Measurements from ENCODE around the gene SEC23A. TPM values are rescaled to one million over a fixed set of nuclear protein-coding genes. Genes with fewer than 3 reads are reported as not detected.

Gene SEC23A
- total and polyA plus RNA-seq, 2 donors (not counting 1 experiment from before 2014, with no cell fraction given) = 13.2 to 52.3 TPM

DNA sequence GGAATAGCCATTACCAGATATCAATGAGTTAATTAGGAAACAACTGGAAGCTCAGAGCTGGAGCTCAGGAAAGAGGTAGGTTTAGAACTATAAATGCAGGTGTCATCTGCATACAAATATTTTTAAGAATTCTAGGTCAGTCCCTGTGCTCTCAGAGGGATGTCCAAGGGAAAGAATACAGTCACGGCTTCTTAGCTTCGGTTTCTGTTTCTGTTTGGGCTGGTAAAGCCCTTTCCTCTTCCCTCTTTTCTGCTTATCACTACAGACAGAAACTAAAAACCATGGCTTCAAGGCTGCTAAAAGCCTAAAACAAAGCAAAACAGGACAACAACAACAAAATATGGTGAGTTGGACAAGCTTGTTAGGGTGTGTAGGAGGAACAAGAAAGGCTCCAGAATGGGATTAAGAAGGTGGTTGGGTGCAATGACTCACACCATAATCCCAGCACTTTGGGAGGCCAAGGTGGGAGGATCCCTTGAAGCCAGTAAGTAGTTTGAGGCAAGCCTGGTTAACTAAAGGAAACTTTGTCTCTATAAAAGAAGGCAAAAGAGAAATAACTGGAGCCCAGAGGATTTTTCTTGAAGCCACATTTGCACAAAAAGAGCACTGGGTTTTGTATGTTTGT lies 113.0 kb downstream of the SEC23A start:
- H4K20me1 ChIP-seq (ENCODE audit: control insufficient read depth, insufficient read depth, low read length, poor library complexity, severe bottlenecking) = no peaks in the 10 kb centered on the region
- peak overlapping the region; percentile 55 for H3K9ac ChIP-seq (ENCODE audit: low read length)
- no peaks in the 10 kb centered on the region for H3K36me3 ChIP-seq (replicated peaks in 1 of 2; ENCODE audit: control extremely low read depth in 1 of 2, control insufficient read depth in 1 of 2, extremely low read depth in 1 of 2, insufficient read depth in 2 of 2, low read length in 1 of 2)
- WGBS (ENCODE audit: insufficient coverage) = 6% methylated on average over 2 of the region's 2 CpGs
- peak overlapping the region; percentile 63 for H3K4me2 ChIP-seq (replicated peaks; ENCODE audit: low read depth, low read length, poor library complexity, severe bottlenecking)
- Mint-ChIP-seq H3K4me3 (peak overlapping the region; percentile 53), H3K4me1 (peaks cover 10% of the 10 kb centered on the region), H3K27ac (no peak overlapping the region), H3K27me3 (peaks cover 7% of the 10 kb centered on the region), H3K9me3 (ENCODE audit: insufficient read depth) (no peaks in the 10 kb centered on the region)
- POLR2A ChIA-PET = no interaction called here
- no peaks in the 10 kb centered on the region for H3K9me3 ChIP-seq (ENCODE audit: control extremely low read depth in 1 of 3, control insufficient read depth in 2 of 3, insufficient read depth in 1 of 3, low read length in 2 of 3)
- no peaks in the 10 kb centered on the region for H3K79me2 ChIP-seq (ENCODE audit: control insufficient read depth, insufficient read depth, low read length)
- DNase-seq (peak; percentile 24), ATAC-seq (ENCODE audit: low read depth) (no peak)
- peak overlapping the region in 1 of 2 donors; percentile 25 for H3K27ac ChIP-seq (ENCODE audit: low read length in 2 of 2)
- no peak for TF ChIP-seq EZH2 (IDR thresholded peaks at IDR 0.05; ENCODE audit: borderline replicate concordance, insufficient read depth, low read depth, low read length, poor library complexity, severe bottlenecking)
- TF ChIP-seq, protein P1, sequence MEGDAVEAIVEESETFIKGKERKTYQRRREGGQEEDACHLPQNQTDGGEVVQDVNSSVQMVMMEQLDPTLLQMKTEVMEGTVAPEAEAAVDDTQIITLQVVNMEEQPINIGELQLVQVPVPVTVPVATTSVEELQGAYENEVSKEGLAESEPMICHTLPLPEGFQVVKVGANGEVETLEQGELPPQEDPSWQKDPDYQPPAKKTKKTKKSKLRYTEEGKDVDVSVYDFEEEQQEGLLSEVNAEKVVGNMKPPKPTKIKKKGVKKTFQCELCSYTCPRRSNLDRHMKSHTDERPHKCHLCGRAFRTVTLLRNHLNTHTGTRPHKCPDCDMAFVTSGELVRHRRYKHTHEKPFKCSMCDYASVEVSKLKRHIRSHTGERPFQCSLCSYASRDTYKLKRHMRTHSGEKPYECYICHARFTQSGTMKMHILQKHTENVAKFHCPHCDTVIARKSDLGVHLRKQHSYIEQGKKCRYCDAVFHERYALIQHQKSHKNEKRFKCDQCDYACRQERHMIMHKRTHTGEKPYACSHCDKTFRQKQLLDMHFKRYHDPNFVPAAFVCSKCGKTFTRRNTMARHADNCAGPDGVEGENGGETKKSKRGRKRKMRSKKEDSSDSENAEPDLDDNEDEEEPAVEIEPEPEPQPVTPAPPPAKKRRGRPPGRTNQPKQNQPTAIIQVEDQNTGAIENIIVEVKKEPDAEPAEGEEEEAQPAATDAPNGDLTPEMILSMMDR (IDR thresholded peaks at IDR 0.05) = no peak
- H2AFZ ChIP-seq (ENCODE audit: insufficient read depth, low read depth, low read length, poor library complexity, severe bottlenecking) = peak overlapping the region; percentile 69
- intact Hi-C loops (cut with micrococcal nuclease) = no loop called here
- peaks cover 9 to 10% of the 10 kb centered on the region in 2 donors for H3K4me1 ChIP-seq (ENCODE audit: control insufficient read depth in 2 of 2, insufficient read depth in 2 of 2, low read length in 2 of 2)
- no peaks in the 10 kb centered on the region for H3K27me3 ChIP-seq (replicated peaks in 1 of 4; ENCODE audit: control extremely low read depth in 1 of 4, control insufficient read depth in 3 of 4, insufficient read depth in 4 of 4, low read length in 3 of 4)
- CTCF ChIA-PET = interaction anchor here (1.1 kb wide), 1 partner anchor 26 kb away, joined by 3 read pairs; no protein-coding TSS in a partner anchor
- H3K4me3 ChIP-seq (ENCODE audit: control extremely low read depth in 1 of 5, extremely low read depth in 1 of 5, insufficient read depth in 1 of 5, low read depth in 2 of 5, low read length in 4 of 5) = peak overlapping the region in 3 of 5 experiments; percentile 5 to 40 (median 16)

DNA sequence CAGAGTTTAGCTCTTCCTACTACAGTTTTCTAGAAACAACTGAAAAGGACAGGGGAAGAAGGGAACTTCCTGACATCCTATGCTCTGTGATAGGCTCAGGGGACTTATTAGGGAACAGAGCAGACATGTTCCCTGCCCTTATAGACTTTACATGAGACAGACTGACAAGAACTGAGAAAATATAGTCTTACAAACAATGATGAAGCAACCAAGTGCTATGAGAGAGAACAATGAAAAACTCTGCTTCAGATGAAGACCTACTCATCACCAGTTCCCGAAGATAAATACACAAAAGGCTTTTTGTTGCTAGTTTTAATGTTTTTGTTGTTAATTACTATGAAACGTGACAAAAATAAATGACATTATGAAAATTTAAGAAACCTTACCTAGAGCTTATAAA lies 115.3 kb downstream of the SEC23A start:
- ChIA-PET POLR2A (no interaction called here), CTCF (no interaction called here)
- Histone ChIP-seq H3K4me2 (replicated peaks; ENCODE audit: low read depth, low read length, poor library complexity, severe bottlenecking) (no peak overlapping the region), H4K20me1 (ENCODE audit: control insufficient read depth, insufficient read depth, low read length, poor library complexity, severe bottlenecking) (no peaks in the 10 kb centered on the region), H3K27ac (ENCODE audit: low read length in 2 of 2) (no peak overlapping the region), H3K9ac (ENCODE audit: low read length) (no peak overlapping the region), H3K79me2 (ENCODE audit: control insufficient read depth, insufficient read depth, low read length) (no peaks in the 10 kb centered on the region), H3K4me3 (ENCODE audit: control extremely low read depth in 1 of 5, extremely low read depth in 1 of 5, insufficient read depth in 1 of 5, low read depth in 2 of 5, low read length in 4 of 5) (no peak overlapping the region), H3K4me1 (ENCODE audit: control insufficient read depth in 2 of 2, insufficient read depth in 2 of 2, low read length in 2 of 2) (peaks cover 9 to 10% of the 10 kb centered on the region in 2 donors), H3K9me3 (ENCODE audit: control extremely low read depth in 1 of 3, control insufficient read depth in 2 of 3, insufficient read depth in 1 of 3, low read length in 2 of 3) (no peaks in the 10 kb centered on the region), H3K27me3 (replicated peaks in 1 of 4; ENCODE audit: control extremely low read depth in 1 of 4, control insufficient read depth in 3 of 4, insufficient read depth in 4 of 4, low read length in 3 of 4) (peaks cover 0 to 4% (median under 1%) of the 10 kb centered on the region in 4 experiments), H3K36me3 (replicated peaks in 1 of 2; ENCODE audit: control extremely low read depth in 1 of 2, control insufficient read depth in 1 of 2, extremely low read depth in 1 of 2, insufficient read depth in 2 of 2, low read length in 1 of 2) (no peaks in the 10 kb centered on the region), H2AFZ (ENCODE audit: insufficient read depth, low read depth, low read length, poor library complexity, severe bottlenecking) (peak overlapping the region; percentile 22)
- TF ChIP-seq EZH2 (IDR thresholded peaks at IDR 0.05; ENCODE audit: borderline replicate concordance, insufficient read depth, low read depth, low read length, poor library complexity, severe bottlenecking) = no peak
- TF ChIP-seq, protein P1 (IDR thresholded peaks at IDR 0.05) = no peak
- intact Hi-C loops (cut with micrococcal nuclease) = no loop called here
- Mint-ChIP-seq H3K4me1 (peaks cover 10% of the 10 kb centered on the region), H3K27me3 (no peaks in the 10 kb centered on the region), H3K4me3 (no peak overlapping the region), H3K27ac (no peak overlapping the region), H3K9me3 (ENCODE audit: insufficient read depth) (no peaks in the 10 kb centered on the region)
- no CpG with 5 or more reads among the region's 2 CpGs for WGBS (ENCODE audit: insufficient coverage)
- ATAC-seq (ENCODE audit: low read depth) = no peak
- DNase-seq = no peak

Measured in B cell (primary cell).